ENCODE results near the gene ENOX1.

The ENOX1 gene

GRCh38 chr13:43286751-43287150 is 500.0 kb downstream of the ENOX1 start:
- TF ChIP-seq CTCF (IDR thresholded peaks at IDR 0.05) = no peak

- no peak for TF ChIP-seq CTCF (IDR thresholded peaks at IDR 0.05)
Measured at GRCh38 chr13:43285933-43286597, 500.7 kb downstream of the ENOX1 start.

GRCh38 chr13:43284162-43284561 is 502.6 kb downstream of the ENOX1 start:
- no peak for TF ChIP-seq CTCF (IDR thresholded peaks at IDR 0.05)

GRCh38 chr13:43279696-43280095 is 507.1 kb downstream of the ENOX1 start:
- no peak for TF ChIP-seq CTCF (IDR thresholded peaks at IDR 0.05)

GRCh38 chr13:43278127-43278526 is 508.6 kb downstream of the ENOX1 start:
- no peak for TF ChIP-seq CTCF (IDR thresholded peaks at IDR 0.05)

- no peak for TF ChIP-seq CTCF (IDR thresholded peaks at IDR 0.05)
Measured at GRCh38 chr13:43277142-43277541, 509.6 kb downstream of the ENOX1 start.

GRCh38 chr13:43274881-43275280 is 511.9 kb downstream of the ENOX1 start:
- no peak for TF ChIP-seq CTCF (IDR thresholded peaks at IDR 0.05)

- TF ChIP-seq CTCF (IDR thresholded peaks at IDR 0.05) = no peak
Measured at GRCh38 chr13:43273362-43273761, 513.4 kb downstream of the ENOX1 start.

All from LNCAP (cell line).